ENCODE data around the gene XAF1. TPM values are rescaled to one million over a fixed set of nuclear protein-coding genes. Genes with fewer than 3 reads are reported as not detected.

The XAF1 gene
- total and polyA plus RNA-seq, 2 donors (not counting 1 experiment from before 2014, with no cell fraction given), result 3.2 to 98.9 TPM

- DNase-seq (ENCODE audit: low read depth in 2 of 2), result no peak
- Histone ChIP-seq H3K9ac (ENCODE audit: insufficient read depth, low read length) (no peak overlapping the region), H3K79me2 (ENCODE audit: control insufficient read depth, insufficient read depth, low read length) (no peaks in the 10 kb centered on the region), H3K27ac (ENCODE audit: insufficient read depth, low read length) (no peak overlapping the region), H3K4me3 (replicated peaks in 1 of 4; ENCODE audit: control extremely low read depth in 1 of 4, insufficient read depth in 1 of 4, low read depth in 3 of 4, low read length in 4 of 4) (no peak overlapping the region), H4K20me1 (ENCODE audit: control insufficient read depth, extremely low read depth, insufficient read depth, low read length) (no peaks in the 10 kb centered on the region), H3K4me1 (ENCODE audit: control insufficient read depth, extremely low read depth, insufficient read depth, low read length) (no peaks in the 10 kb centered on the region), H3K27me3 (ENCODE audit: control insufficient read depth, insufficient read depth, low read length) (peaks cover 15% of the 10 kb centered on the region), H2AFZ (ENCODE audit: low read length) (no peak overlapping the region), H3K9me3 (ENCODE audit: control insufficient read depth, insufficient read depth, low read depth, low read length) (no peaks in the 10 kb centered on the region), H3K4me2 (ENCODE audit: extremely low read depth, insufficient read depth, low read length) (no peak overlapping the region), H3K36me3 (ENCODE audit: control insufficient read depth, insufficient read depth, low read length) (no peaks in the 10 kb centered on the region)
- TF ChIP-seq CTCF (conservative IDR thresholded peaks at IDR 0.05 in 1 of 2, IDR thresholded peaks at IDR 0.05 in 1 of 2; ENCODE audit: low read depth in 1 of 2, low read length in 2 of 2), result no peak
- TF ChIP-seq EZH2 (IDR thresholded peaks at IDR 0.05; ENCODE audit: low read length, missing control alignments), result no peak
These were observed 26.4 kb downstream of the XAF1 start for GRCh38 chr17:6782244-6782643.

GRCh38 chr17:6786618-6787017 is 30.8 kb downstream of the XAF1 start:
- no peak for TF ChIP-seq EZH2 (IDR thresholded peaks at IDR 0.05; ENCODE audit: low read length, missing control alignments)
- TF ChIP-seq CTCF (conservative IDR thresholded peaks at IDR 0.05 in 1 of 2, IDR thresholded peaks at IDR 0.05 in 1 of 2; ENCODE audit: low read depth in 1 of 2, low read length in 2 of 2), result no peak
- H3K4me1 ChIP-seq (ENCODE audit: control insufficient read depth, extremely low read depth, insufficient read depth, low read length), result no peaks in the 10 kb centered on the region
- no peak overlapping the region for H3K27ac ChIP-seq (ENCODE audit: insufficient read depth, low read length)
- H4K20me1 ChIP-seq (ENCODE audit: control insufficient read depth, extremely low read depth, insufficient read depth, low read length), result no peaks in the 10 kb centered on the region
- H3K27me3 ChIP-seq (ENCODE audit: control insufficient read depth, insufficient read depth, low read length), result no peaks in the 10 kb centered on the region
- no peaks in the 10 kb centered on the region for H3K36me3 ChIP-seq (ENCODE audit: control insufficient read depth, insufficient read depth, low read length)
- H3K79me2 ChIP-seq (ENCODE audit: control insufficient read depth, insufficient read depth, low read length), result no peaks in the 10 kb centered on the region
- peak; percentile 28 to 84 for DNase-seq (ENCODE audit: low read depth in 2 of 2)
- H3K4me2 ChIP-seq (ENCODE audit: extremely low read depth, insufficient read depth, low read length), result peak overlapping the region; percentile 11
- no peak overlapping the region for H3K9ac ChIP-seq (ENCODE audit: insufficient read depth, low read length)
- peak overlapping the region in 1 of 4 experiments; percentile 11 for H3K4me3 ChIP-seq (replicated peaks in 1 of 4; ENCODE audit: control extremely low read depth in 1 of 4, insufficient read depth in 1 of 4, low read depth in 3 of 4, low read length in 4 of 4)
- H2AFZ ChIP-seq (ENCODE audit: low read length), result no peak overlapping the region
- H3K9me3 ChIP-seq (ENCODE audit: control insufficient read depth, insufficient read depth, low read depth, low read length), result no peaks in the 10 kb centered on the region

- Histone ChIP-seq H3K27me3 (ENCODE audit: control insufficient read depth, insufficient read depth, low read length) (no peaks in the 10 kb centered on the region), H3K4me3 (replicated peaks in 1 of 4; ENCODE audit: control extremely low read depth in 1 of 4, insufficient read depth in 1 of 4, low read depth in 3 of 4, low read length in 4 of 4) (peak overlapping the region in 1 of 4 experiments; percentile 11), H3K9ac (ENCODE audit: insufficient read depth, low read length) (no peak overlapping the region), H2AFZ (ENCODE audit: low read length) (no peak overlapping the region), H3K36me3 (ENCODE audit: control insufficient read depth, insufficient read depth, low read length) (no peaks in the 10 kb centered on the region), H4K20me1 (ENCODE audit: control insufficient read depth, extremely low read depth, insufficient read depth, low read length) (no peaks in the 10 kb centered on the region), H3K27ac (ENCODE audit: insufficient read depth, low read length) (no peak overlapping the region), H3K4me2 (ENCODE audit: extremely low read depth, insufficient read depth, low read length) (peak overlapping the region; percentile 11), H3K4me1 (ENCODE audit: control insufficient read depth, extremely low read depth, insufficient read depth, low read length) (no peaks in the 10 kb centered on the region), H3K9me3 (ENCODE audit: control insufficient read depth, insufficient read depth, low read depth, low read length) (no peaks in the 10 kb centered on the region), H3K79me2 (ENCODE audit: control insufficient read depth, insufficient read depth, low read length) (no peaks in the 10 kb centered on the region)
- TF ChIP-seq CTCF (conservative IDR thresholded peaks at IDR 0.05 in 1 of 2, IDR thresholded peaks at IDR 0.05 in 1 of 2; ENCODE audit: low read depth in 1 of 2, low read length in 2 of 2) (no peak), EZH2 (IDR thresholded peaks at IDR 0.05; ENCODE audit: low read length, missing control alignments) (no peak)
- DNase-seq (ENCODE audit: low read depth in 2 of 2), result peak in 1 of 2 donors; percentile 9
These were observed 31.3 kb downstream of the XAF1 start for GRCh38 chr17:6787081-6787693.

Measured in fibroblast of lung (primary cell).